Epithelial cell of proximal tubule (primary cell): ENCODE results near the gene GAB1. TPM values are rescaled to one million over a fixed set of nuclear protein-coding genes. Genes with fewer than 3 reads are reported as not detected.

Experiments
- DNase-seq: peaks from one replicate; pipeline ENCODE4 v3.0.0-alpha.2; 2011; ENCODE audit warnings: low read depth
- H3K4me3 ChIP-seq: 2 replicates; pipeline ENCODE4 v1.5.1; 2011; ENCODE audit warnings: low read depth, mild to moderate bottlenecking, low read length
- total RNA-seq: library from RNA; depleted of rRNA; stranded (reverse); fragments of >200 nt; gene quantifications from 2 replicates; pipeline ENCODE4 v1.2.3, GENCODE V29; 2015
- TF ChIP-seq, protein P1 (sequence below): conservative IDR thresholded peaks from 2 replicates; pipeline ENCODE4 v1.5.1; 2012; ENCODE audit warnings: low read depth, mild to moderate bottlenecking, low read length

Gene GAB1
- total RNA-seq, 1 donor from 2014 or later = 12.2 TPM

DNA sequence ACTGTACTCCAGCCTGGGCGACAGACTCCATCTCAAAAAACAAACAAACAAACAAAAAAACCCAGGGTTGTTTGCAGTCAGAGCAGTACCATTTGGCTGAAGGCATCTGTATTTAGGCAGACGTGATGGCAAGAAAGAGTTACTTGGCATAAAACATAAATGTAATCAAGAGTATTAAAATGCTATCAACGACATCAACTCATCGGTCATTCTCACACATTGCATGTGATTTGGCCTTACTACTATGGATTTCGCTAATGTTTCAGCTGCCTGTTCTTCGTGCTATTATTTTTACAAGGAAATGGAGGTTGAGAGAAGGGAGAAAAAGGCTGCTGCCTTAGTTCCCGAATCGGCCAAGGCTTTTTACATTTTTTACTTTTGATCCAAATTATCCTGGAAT lies 161.3 kb downstream of the GAB1 start:
- TF ChIP-seq, protein P1, sequence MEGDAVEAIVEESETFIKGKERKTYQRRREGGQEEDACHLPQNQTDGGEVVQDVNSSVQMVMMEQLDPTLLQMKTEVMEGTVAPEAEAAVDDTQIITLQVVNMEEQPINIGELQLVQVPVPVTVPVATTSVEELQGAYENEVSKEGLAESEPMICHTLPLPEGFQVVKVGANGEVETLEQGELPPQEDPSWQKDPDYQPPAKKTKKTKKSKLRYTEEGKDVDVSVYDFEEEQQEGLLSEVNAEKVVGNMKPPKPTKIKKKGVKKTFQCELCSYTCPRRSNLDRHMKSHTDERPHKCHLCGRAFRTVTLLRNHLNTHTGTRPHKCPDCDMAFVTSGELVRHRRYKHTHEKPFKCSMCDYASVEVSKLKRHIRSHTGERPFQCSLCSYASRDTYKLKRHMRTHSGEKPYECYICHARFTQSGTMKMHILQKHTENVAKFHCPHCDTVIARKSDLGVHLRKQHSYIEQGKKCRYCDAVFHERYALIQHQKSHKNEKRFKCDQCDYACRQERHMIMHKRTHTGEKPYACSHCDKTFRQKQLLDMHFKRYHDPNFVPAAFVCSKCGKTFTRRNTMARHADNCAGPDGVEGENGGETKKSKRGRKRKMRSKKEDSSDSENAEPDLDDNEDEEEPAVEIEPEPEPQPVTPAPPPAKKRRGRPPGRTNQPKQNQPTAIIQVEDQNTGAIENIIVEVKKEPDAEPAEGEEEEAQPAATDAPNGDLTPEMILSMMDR = no peak
- DNase-seq = no peak
- H3K4me3 ChIP-seq = no peak overlapping the region

DNA sequence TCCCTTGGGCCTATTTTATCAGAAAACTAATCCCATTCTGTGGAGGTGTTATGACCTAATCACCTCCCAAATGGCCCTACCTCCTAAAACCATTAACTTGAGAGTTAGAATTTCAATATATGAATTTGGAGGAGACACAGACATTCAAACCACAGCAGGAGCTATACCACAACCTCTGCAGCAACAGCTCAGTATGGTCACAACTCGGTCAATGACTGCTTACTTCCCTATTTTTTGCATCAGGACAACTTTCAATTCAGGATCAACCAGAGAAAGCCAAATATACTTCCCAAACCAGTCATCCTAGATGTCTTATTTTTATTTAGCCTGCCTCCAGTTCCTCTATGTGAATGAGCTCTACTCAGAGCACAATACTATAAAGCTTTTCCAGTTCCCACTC lies 165.6 kb downstream of the GAB1 start:
- H3K4me3 ChIP-seq = no peak overlapping the region
- no peak for DNase-seq
- TF ChIP-seq, protein P1 = no peak

DNA sequence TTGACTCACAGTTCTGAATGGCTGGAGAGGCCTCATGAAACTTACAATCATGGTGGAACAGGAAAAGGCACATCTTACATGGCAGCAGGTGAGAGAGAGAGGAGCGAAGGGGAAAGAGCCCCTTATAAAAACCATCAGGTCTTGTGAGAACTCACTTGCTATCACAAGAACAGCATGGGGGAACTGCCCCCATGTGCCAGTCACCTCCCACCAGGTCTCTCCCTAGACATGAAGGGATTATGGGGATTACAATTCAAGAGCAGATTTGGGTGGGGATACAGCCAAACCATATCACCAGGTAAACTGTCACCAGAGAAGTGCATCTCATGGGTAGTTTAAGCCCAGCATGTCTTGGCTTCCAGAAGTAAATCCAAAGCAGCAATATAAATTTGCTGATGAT lies 169.4 kb downstream of the GAB1 start:
- H3K4me3 ChIP-seq = no peak overlapping the region
- TF ChIP-seq, protein P1 = no peak

GRCh38 chr4:143511906-143512305 lies 175.2 kb downstream of the GAB1 start:
- no peak for DNase-seq
- H3K4me3 ChIP-seq = no peak overlapping the region
- TF ChIP-seq, protein P1 = no peak

More for the DNA sequence above, 169.4 kb downstream of the GAB1 start:
- no peak for DNase-seq

DNA sequence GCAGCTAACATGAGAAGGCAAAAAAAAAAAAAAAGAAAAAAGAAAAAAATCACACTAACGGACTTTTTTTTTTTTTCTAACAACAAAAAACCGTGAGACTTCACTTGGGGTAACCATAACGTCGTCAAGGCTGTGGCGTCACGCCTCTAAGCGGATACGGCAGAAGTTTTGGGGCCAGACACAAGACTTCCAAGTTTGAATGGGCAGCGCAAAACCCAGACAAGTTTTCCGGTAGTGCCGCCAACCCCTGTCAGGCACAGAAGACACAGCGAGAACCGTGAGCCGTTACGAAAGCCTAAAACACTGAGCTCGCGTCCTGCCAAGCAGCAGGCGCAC lies 176.3 kb downstream of the GAB1 start:
- TF ChIP-seq, protein P1 = no peak
- DNase-seq = no peak
- H3K4me3 ChIP-seq = peak overlapping the region; percentile 75

DNA sequence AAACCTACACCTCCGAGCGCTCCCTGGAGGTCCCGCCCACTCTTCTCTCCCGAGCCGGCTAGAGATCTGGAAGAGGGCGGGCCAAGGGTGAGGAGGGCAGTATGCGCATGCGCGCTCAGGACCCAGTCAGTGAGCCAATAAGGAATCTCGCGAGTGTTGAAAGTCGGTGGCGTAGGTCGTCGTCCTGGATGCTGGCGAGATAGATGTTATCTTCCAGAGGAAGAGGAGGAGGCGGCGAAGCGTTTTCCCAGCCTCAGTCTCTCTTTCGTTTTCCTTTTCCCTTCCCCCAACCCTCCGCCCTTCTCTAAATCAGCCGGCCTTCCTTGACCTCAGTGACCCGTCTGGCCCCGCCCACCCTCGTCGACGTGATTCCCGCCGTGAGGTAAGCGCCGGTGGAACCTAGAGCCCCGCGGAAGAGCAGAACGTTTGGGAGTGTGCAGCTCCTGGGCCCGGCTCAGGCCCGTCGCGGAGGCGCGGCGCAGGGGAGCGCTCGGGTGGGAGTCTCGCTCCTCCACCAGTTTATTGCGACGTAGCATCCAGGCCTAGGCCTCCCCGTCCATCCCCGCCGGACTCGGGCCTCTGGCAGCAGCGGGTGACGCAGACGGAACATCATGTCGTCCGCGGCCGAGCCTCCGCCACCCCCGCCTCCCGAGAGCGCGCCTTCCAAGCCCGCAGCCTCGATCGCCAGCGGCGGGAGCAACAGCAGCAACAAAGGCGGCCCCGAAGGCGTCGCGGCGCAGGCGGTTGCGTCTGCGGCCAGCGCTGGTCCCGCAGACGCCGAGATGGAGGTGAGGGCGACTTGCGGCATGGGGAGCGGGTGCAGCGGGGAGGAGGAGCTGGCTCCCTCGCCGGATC lies 176.9 kb downstream of the GAB1 start, which contains the start of gene SMARCA5:
Gene SMARCA5 (plus strand): TSS at position 389 of the 855 bp plus-strand sequence. CDS start 223 bp downstream, at position 612.
- TF ChIP-seq, protein P1 = no peak
- peak; percentile 86 for DNase-seq
- H3K4me3 ChIP-seq = peak within 1 kb of the TSS; percentile 75

GRCh38 chr4:143514169-143514495 lies 177.5 kb downstream of the GAB1 start:
- no peak for DNase-seq
- TF ChIP-seq, protein P1 = no peak
- peak overlapping the region; percentile 75 for H3K4me3 ChIP-seq
